ENCODE measurements around the gene PDZD4.

Gene PDZD4, protein sequence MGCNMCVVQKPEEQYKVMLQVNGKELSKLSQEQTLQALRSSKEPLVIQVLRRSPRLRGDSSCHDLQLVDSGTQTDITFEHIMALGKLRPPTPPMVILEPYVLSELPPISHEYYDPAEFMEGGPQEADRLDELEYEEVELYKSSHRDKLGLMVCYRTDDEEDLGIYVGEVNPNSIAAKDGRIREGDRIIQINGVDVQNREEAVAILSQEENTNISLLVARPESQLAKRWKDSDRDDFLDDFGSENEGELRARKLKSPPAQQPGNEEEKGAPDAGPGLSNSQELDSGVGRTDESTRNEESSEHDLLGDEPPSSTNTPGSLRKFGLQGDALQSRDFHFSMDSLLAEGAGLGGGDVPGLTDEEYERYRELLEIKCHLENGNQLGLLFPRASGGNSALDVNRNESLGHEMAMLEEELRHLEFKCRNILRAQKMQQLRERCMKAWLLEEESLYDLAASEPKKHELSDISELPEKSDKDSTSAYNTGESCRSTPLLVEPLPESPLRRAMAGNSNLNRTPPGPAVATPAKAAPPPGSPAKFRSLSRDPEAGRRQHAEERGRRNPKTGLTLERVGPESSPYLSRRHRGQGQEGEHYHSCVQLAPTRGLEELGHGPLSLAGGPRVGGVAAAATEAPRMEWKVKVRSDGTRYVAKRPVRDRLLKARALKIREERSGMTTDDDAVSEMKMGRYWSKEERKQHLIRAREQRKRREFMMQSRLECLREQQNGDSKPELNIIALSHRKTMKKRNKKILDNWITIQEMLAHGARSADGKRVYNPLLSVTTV

DNA sequence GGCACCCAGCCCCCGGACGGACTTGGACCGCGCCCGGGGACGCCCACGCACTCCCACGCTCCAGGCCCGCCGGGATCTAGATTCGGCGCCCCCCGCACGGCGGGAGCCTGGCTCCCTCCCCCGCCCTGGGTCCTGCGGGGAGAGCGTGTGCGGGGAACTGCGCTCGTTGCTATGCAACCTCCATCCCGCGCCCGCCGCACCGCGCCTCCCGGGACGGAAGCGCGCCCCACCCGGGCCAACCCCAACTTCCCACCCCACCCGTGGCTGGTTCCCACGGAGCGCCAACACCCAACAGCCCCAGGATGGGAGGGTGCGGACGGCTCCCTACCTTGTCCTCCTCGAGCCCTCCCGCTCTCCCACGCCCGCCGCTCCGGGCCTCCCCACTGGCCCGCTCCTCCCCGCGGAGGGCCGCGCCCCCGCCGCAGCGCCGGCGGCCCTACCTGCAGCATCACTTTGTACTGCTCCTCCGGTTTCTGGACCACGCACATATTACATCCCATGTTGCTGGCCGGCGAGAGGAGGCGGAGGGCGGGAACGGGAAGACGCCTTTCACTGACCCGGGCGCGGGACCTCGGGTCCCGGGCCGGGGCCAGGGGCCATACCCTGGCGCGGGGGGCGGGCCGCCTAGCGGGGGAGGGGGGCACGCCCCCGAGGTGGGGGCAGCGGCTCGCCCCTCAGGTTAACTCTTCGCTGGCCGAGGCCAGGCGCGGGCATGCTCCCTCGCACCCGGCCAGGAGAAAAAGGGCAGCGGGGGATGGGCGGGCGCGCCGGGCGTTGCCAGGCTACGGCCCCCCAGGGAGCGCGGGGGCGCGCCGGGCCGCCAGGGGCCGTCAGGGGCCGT is at the start of gene PDZD4:
PDZD4 (minus strand) TSS at position 746 of the 841 bp plus-strand sequence; CDS start at position 500, 246 bp downstream.
- DNase-seq: no peak

DNA sequence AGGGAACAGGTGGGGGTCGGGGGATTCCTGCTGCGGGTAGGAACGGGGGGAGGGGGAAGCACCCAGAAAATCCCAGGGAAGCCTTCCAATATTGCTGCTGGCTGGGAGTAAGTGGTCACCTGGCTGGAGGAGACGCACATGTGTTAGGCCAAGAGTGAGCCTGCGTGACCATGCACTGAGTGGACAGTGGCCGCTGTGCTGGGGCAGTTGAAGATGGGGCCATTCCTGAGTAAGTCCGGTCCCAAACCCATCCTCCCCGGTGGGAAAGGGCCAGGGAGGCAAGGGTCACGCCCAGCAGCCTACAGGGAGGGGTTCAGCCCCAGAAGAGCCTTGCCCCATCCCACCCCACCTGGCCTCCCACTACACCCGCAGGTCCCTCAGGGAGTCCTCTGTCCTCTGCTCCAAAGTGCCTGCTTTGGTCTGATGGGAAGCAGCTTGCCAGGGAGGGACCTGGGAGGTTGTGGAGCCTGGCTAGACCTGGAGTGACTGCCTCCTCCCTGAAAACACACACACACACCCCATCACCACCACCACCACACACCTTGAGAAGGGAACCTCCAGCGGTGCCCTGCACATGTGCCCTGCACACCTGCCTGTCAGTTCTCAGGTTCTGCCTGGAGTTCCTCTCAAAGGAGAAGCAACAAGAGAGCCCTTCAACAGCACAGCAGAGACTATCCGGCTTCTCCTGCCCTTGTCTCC is 49.5 kb upstream of the PDZD4 start:
- DNase-seq: no peak

DNA sequence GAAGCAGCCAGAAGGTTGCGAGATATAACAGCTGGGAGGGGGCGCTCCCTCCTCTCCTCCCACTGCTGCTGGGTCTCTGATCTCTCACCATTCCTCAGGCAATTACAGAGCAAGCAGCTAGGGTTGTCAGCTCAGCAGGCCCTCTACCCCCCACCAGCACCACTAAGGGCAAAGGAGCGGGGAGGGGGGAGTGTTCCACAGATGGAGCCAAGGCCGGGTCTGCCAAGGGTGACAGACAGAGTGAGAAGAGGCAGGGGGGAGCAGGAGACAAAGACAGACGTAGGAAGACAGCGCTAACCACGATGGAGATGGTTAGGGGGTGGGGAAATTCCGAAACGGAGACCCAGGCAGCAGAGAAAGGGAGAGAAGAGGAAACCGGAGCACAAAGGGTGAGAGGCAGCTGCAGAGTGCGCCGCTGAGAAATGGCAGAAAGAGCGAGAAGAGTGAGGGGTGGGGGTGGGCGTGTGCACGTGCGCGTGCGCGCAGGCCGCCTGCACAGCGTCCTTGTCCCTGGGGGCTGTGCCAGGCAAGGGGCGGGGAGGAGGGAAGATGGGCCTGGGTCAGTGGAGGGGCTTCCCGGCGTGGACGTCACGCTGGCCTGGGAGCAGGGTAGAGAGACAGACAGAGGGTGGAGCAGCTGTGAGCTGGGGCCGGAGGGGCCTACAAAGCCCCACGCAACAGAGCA is 48.8 kb upstream of the PDZD4 start:
- no peak for DNase-seq

DNA sequence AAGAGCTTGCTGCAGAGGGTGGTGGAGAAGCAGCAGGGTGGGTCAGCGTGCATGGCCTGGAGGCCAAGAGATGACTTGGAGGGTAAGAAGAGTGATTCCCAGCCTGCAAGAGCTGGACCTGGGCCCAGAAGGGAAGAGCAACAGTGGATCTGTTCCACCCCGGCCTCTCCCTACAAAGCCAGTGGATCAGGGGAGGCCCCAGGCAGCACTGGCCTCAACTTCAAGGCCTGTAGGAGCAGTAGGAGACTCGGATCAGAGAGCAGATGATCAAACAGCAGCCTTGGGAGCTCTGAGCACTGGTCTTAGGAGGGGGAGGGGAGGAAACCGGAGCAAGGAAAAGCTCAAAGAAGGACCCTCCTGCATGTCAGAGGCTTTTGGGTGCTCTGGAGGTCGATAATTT is 48.0 kb upstream of the PDZD4 start:
- no peak for DNase-seq

DNA sequence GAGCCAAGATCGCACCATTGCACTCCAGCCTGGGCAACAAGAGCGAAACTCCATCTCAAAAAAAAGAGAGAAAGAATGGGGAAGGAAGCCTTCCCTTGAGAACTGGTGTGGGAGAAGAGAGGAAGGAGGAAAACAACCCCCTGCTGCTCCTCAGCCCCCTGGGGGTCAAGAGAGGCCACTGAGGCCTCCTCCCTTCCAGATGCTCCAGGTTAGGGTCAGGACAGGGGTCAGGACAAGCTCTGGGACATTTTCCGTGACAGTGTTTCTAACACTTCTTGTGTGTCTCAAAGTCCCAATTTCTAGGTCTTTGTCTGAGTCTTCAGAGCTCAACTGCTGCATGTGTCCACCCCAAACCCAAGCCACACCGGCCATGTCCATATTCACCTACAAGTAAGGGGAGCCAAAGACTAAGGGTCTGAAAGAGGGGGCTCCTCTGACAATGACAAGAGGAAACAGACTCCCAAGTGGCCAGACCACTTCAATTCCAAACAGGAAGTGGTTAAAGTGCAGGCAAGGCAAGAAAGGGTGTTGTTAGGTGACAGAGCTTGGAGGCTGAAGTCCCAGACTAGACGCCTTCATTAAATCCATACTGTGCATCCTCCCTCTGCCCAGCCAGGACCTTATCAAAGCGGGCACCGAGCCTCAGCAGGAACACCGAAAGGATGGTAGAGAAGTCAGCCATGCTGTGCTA is 47.4 kb upstream of the PDZD4 start:
- DNase-seq: no peak

DNA sequence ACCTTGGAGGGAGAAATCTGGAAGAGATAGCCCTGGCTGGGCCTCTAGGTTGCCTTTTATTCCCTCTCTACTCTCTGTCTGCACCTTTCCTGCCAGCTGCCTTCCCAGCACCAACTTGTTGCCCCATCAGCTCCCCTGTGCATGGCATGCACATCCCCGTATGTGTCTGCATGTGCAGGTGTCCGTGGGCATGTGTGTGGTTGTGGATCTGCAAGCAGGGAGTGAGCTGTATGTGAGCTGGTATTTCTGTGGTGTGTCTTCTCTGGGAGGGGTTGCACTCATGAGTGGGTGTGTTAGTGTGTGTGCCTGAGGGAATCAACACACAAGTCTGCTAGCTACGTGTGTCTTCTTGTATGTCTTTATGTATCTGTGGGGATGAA is 45.8 kb upstream of the PDZD4 start:
- no peak for DNase-seq

DNA sequence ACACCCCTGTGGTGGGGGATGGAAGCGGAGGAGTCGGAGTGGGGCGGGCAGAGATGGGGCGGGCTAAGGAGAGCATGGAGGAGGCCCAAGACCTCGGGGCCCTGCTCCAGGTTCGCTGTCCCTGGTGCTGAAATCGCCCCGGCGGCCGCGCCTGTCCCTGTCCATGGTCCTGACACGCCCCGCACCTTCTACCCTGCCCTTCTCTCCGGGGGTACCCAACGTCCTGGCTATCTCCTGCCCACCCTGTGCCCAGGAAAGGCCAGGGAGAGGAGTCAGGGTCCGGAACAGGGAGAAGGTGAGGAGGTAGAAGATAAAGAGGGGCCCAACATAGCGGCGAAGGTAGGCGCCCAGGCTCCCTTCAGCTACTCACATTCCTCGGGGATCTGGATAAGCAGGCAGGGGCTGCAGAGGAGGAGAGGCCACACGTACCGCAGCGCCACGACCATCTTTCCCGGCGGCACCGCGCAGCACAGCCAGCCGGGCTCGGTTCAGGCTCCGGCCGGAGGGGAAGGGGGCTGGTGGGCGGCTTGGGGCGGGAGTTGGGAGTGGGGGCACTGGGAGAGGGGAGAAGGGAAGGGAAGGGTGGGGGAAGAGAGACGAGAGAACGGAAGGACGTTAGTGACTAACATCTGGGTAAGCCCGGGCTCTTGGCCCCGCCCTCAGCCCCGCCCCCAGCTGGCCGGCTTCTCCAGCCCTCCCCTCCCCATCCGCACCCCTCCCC is 45.2 kb upstream of the PDZD4 start:
- DNase-seq: no peak

DNA sequence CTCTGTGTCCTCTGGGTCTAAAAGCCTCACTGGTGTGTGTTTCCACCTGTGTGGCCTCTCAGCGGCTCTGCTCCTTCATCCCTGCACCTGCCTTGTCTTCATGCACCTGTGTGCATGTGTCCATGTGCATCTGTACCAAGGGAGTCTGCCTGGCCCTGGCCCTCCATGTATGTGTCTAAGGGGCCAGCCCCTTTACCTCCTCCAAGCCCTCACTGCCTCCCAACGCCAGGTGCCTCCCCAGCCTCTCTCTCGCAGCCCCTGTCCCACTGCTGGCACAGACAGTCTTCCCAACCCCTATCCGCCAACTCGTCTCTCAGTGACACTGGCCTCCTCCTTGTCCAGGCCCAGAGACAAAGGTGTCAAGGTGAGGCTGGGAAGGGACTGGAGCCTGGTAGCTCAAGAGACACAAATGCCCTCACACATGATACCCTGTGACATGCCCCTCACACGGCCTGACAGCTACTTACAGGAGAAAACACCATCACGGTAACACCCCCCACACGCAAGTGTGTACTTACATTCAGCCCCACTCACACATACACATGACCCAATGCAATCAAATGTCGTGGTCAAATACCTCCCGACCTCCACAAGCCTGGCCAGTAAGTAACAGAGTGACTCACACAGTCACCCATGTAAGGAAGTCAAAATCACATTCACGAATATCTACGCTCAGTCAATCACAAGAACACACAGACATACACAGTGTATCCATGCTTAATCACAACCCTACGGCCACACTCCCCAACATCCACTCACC is 44.2 kb upstream of the PDZD4 start:
- no peak for DNase-seq

DNA sequence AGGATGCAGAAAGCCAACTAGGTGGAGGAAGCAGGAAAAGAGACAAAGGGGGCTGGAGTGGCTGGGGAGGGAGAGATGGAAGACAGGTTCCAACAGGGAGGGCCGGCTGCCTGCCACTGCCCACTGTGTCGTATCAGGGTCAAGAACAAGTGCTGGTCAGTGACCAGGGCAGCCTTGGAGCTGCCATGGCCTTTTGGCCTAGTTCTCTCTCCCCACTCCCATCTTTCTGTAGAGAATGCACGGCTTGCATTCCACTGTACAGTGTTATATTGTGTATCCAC is 43.7 kb upstream of the PDZD4 start:
- no peak for DNase-seq

DNA sequence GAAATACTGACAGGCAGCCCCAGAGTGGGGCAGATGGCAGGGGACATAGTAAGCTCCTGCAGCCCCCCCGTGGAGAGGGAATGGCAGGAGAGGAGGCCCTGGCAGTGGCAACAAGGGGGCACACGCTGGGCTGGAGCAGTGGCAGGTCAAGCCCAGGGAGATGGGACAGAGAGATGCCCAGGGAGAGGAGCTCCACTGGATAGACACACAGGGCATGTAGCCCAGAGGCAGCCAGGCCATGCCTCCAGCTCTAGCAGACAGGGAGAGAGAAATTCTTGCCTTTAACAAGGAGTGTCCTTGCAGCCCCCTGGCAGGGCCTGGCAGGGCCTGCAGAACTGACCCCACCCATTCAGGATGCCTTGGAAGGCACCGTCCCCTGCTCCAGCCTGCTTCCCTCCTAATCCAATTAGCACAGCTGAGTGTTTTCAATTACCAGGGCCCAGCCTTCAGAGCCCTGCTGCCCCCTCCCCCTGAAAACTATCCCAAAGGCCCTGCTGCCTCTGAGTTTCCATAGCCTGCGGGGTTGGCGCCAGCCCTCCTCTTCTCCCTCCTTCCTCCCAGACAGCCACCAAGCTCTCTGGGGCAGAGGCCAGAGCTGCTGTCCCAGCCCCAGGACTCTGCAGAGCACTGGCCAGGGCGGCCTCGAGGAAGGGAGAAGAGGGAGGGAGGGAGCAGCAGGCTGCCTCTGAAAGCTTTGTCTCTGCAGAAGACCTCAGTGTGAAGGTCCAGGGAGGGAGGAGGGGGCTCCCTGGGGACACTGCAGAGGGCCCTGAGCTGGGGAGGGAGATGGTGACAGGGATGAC is 43.1 kb upstream of the PDZD4 start:
- peak in 1 of 2 experiments; percentile 7 for DNase-seq

DNA sequence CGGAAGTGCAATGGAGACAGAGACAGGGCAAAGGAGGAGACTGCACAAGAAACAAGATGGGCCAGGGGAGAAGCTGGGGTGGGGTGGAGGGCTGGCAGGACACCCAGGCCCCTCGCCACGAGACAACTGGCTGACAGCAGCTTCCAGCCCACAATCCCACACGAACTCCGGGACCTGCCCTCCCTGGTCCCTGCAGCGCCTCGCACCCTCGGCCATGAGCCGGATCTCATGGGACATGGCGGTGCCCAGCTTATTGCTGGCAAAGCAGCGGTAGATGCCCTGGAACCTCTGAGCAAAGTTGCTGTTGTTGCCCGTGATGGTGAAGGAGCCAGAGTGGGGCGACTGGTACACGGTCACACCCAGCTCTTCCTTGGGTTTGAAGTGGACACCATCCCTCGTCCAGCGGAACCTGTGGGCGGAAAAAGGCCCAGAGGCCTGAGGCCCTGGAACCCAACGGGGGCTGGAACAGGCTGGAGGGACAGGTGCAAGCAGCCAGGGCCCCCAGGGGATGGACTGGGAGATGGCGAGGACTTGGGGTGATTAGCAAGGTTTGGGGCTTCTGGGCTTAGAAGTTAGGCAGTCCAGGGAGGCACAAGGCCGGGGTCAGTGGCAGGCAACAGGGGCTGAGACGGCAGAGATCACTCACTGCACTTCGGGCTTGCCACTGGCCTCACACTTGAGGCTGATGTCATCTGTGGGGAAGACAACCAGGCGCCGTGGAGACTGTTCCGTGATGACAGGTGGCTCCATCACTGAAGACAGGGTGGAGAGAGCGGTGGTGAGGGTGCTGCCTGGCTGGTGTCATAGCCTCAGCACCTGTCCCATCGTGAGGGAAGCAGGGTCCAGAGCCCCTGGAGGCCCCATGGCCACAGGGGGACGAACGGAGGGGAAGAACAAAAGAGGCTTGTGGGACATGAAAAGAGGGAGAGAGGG is 41.9 kb upstream of the PDZD4 start:
- no peak for DNase-seq

DNA sequence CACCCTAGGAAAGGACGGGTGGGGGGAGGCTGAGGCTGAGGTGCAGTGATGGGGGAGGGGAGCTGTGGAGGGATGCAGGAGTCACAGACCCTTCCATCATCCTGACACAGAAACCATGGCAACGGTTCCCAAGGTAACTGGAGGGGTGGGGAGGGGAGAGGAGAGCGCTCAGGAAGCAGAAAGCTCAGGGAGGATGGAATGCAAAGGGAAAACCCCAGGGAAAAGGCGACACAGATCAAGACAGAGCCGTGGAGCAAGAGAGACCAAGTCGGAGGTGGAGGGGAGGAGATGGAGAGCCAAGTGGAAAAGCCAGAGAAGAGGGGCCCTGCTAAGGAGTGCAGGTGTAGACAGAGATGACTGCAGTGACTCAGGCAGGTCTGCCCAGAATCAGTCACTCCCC is 41.1 kb upstream of the PDZD4 start:
- no peak for DNase-seq

DNA sequence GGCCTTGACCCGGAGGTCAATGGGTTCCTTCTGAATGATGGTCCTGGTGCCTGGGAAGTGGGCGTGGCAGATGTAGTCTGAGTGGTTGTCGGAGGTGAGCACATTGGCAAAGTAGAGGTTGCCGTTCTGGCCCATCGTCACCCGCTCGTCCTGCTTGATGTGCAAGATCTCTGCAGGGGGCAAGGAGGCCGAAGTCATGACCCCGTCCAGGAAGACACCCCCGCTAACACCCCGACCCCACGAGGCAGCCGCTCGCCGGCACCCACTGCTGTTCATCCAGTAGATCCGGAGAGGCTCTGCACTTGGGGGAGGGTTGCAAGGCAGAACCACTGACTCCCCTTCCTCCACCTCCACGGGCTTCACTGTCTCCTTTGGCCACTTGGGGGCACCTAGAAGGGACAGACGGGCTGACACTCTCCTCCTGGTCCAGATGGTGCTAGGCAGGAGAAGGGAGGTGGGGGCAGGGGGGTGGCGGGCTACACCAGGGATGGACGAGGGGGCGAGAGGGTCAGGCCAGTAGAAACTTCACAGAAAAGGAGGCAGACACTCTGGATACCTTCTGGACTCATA is 40.5 kb upstream of the PDZD4 start:
- no peak for DNase-seq

DNA sequence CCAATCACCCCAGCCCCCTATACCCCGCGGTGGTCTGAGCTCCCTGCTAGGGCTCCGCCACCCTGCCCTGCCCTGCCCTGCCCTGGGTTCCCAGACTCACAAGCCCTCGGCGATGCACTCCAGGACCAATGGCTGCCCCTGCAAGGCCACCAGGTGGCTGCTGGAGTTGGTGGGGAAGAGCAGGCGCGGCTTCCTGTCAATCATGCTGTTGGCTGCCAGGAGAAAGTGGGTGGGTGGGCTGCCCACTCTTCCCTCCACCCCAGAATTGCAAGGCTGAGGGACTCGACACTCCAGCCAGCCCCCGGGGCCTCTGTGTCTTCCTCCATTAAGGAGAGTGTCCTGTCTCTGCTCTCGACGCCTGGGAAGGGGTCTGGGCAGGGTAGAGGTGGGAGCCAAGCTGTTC is 39.9 kb upstream of the PDZD4 start:
- DNase-seq: no peak

DNA sequence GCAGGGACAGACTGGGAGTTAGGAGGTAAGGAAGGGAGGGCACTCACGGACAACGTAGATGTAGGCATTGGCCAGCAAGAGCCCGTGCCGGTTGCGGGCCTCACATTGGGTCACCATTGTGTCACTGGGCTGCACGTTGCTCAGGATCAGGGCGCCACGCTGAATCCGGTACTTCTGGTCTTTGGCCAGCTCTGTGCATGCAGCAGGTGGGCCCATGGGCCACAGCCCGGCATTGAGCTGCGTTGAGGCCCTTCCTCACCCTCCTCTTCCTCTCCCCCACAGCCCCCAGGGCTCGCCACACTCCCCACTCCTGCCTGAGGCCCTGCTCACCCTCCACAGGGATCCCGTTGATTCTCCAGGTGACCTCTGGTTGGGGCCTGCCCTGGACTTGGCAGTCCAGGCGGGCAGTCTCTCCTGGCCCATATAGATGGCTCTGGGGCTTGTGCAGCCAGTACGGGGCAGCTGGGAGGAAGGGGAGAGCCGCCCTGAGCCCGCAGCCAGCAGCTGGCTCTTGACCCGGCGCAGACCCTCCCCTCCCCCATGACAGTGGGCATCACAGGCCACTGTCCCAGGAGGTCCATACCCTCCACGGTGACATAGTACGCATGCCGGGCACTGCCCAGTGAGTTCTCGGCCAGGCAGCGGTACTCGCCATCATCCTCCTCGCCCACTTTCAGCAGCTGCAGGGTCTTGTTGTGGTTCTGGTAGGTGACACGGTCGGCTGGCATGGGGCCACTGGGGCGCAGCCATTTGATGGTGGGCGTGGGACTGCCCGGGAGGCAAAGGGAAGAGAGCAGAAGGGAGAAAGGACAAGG is 39.3 kb upstream of the PDZD4 start:
- DNase-seq: no peak

DNA sequence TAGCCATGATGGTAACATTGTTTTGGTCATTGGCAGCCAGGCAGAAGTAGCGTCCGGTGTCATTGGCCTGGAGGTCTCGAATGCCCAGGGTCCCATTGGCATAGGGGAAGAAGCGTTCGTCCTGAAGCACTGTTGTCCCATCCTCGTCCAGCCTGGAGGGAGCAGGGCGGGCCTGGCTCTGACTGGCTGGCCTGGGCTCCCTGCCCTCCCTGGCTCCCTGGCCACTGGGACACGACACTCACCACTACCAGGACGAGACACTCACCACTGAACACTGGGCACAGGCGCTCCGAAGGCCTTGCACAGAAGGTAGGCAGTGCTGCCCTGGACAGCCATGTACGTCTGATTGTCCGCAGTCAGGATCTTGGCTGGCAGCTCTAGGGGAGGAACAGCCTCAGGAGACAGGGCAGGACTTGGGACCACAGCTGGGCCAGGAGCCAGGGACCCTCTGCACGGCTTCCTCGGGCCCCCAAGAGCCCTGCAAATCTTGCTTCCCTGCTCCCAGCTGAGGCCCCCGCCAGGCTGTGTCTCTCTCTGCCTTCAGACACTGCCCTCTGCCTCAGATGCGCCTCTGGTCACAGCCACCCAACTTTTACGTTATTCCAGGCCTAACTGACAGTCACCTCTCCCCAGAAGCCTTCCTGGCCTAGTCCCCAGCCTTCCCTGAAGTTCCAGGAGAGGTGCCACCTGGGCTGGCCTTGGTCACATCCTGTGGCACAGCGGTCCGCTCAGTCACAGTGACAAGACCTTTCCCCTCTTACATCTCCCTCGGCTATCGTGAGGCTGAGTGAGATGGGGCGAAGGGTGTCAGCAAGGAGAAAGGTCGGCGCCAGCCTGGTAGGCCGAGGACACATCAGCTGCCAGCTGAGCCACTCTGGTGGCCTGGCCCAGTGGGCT is 38.5 kb upstream of the PDZD4 start:
- DNase-seq: no peak
